ENCODE results near the gene PGLYRP1.

Gene PGLYRP1

DNA sequence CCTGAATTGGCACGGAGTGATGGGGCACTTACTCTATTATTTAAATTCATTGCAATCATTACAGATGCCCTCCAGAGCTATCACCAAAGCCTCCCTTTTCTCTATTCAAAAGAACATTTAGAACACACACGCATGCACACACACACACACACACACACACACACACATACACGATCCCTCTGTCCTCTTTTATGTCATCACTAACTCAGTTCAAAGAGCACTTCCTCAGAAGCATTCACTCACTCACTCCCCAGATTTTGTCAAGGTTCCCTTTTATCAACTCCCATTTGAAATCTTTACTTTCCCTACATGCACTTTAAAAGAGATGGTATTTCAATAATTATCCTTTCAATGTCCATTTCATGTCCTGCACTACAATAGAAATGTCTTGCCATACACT lies 40.3 kb upstream of the PGLYRP1 start:
- DNase-seq (ENCODE audit: low read depth), result no peak
- TF ChIP-seq, protein P1, sequence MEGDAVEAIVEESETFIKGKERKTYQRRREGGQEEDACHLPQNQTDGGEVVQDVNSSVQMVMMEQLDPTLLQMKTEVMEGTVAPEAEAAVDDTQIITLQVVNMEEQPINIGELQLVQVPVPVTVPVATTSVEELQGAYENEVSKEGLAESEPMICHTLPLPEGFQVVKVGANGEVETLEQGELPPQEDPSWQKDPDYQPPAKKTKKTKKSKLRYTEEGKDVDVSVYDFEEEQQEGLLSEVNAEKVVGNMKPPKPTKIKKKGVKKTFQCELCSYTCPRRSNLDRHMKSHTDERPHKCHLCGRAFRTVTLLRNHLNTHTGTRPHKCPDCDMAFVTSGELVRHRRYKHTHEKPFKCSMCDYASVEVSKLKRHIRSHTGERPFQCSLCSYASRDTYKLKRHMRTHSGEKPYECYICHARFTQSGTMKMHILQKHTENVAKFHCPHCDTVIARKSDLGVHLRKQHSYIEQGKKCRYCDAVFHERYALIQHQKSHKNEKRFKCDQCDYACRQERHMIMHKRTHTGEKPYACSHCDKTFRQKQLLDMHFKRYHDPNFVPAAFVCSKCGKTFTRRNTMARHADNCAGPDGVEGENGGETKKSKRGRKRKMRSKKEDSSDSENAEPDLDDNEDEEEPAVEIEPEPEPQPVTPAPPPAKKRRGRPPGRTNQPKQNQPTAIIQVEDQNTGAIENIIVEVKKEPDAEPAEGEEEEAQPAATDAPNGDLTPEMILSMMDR (IDR thresholded peaks at IDR 0.05; ENCODE audit: low read length, missing control alignments), result no peak
- H3K4me3 ChIP-seq (replicated peaks; ENCODE audit: low read depth, low read length), result no peak overlapping the region

DNA sequence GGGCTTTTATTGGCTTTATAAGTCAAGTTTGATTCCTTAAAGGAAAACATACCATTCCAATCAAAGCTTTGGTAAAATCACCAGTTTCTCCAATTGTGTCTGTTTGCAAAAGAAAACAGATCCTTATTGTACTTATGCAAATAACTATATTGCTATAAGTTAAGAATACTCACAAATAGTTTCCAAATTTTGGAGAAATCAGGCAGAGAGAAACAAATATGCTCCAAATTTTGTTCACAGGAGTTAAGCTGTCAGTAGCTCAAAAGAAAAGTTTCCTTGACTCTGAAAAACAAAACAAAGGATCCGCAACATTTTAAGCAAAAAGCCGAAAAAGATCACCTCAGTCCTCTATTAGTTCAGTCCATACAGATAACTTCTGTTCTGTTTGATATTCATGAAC lies 37.2 kb upstream of the PGLYRP1 start:
- no peak for DNase-seq (ENCODE audit: low read depth)
- TF ChIP-seq, protein P1 (IDR thresholded peaks at IDR 0.05; ENCODE audit: low read length, missing control alignments), result no peak
- no peak overlapping the region for H3K4me3 ChIP-seq (replicated peaks; ENCODE audit: low read depth, low read length)

DNA sequence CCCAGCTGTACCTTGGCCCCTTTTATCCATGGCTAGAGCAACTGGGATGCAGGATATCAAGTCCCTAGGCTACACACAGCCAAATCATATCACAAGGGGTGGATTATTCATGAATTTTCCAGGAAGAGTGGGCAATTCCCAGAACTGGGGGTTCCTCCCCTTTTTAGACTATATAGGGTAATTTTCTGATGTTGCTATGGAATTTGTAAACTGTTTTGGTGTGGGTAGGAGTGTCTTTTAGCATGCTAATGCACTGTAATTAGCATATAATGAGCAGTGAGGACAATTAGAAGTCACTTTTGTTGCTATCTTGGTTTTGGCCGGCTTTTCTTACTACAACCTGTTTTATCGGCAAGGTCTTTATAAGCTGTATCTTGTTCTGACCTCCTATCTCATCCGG lies 35.9 kb upstream of the PGLYRP1 start:
- DNase-seq (ENCODE audit: low read depth), result no peak
- TF ChIP-seq, protein P1 (IDR thresholded peaks at IDR 0.05; ENCODE audit: low read length, missing control alignments), result no peak
- no peak overlapping the region for H3K4me3 ChIP-seq (replicated peaks; ENCODE audit: low read depth, low read length)

DNA sequence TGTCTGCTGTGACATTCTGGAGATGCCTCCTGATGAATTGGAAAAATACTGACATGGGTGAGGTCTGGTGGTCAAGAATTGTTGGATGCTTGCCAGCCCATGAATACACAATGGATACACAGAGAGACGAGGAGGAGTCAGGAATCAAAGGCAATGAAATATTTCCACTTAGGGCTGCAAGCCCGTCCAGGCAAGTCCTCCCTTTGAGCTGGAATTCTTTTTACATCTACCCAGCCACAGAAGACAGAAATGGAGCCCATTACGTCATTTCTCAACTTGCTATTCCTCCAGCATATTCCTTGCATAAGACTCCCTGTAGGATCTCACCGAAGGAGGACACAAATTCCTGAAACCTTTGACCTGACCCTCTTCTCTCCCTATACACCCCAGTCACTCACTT lies 33.7 kb upstream of the PGLYRP1 start:
- H3K4me3 ChIP-seq (replicated peaks; ENCODE audit: low read depth, low read length), result no peak overlapping the region
- TF ChIP-seq, protein P1 (IDR thresholded peaks at IDR 0.05; ENCODE audit: low read length, missing control alignments), result no peak
- DNase-seq (ENCODE audit: low read depth), result no peak

DNA sequence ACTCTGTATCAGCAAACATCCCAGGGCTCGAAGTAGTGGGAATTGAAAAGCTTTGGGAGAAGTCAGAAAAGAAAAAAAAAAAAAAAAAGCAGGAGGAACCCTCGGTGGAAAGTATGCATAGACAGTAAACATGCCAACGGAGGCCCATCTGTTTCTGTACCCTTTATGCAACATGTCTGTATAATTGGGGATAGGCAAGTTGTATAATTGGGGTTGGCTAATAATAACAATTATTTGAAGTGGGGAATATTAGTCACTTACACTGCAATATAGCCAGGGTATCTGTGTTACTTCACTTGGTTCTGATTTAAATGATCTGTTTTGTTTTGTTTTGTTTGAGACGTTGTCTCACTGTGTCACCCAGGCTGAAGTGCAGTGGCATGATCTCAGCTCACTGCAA lies 30.0 kb upstream of the PGLYRP1 start:
- no peak overlapping the region for H3K4me3 ChIP-seq (replicated peaks; ENCODE audit: low read depth, low read length)
- DNase-seq (ENCODE audit: low read depth), result no peak
- TF ChIP-seq, protein P1 (IDR thresholded peaks at IDR 0.05; ENCODE audit: low read length, missing control alignments), result no peak

DNA sequence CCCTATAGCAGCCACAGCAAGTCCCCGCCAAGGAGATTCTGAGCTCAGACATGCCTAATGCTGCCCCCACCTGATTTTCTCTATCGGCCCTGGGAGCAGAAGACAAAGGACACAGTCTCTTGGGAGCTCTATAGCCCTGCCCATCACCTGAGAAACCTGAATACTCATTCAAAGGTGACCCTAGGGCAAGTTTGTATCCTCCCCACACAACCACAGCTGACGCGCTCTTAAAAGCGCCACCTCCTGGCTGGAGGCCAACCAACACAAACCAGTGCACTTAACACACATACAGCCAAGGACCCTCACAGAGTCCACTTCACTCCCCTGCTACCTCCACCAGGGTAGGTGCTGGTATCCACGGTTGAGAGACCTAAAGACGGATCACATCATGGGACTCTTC lies 26.7 kb upstream of the PGLYRP1 start:
- no peak for DNase-seq (ENCODE audit: low read depth)
- no peak overlapping the region for H3K4me3 ChIP-seq (replicated peaks; ENCODE audit: low read depth, low read length)
- TF ChIP-seq, protein P1 (IDR thresholded peaks at IDR 0.05; ENCODE audit: low read length, missing control alignments), result no peak

DNA sequence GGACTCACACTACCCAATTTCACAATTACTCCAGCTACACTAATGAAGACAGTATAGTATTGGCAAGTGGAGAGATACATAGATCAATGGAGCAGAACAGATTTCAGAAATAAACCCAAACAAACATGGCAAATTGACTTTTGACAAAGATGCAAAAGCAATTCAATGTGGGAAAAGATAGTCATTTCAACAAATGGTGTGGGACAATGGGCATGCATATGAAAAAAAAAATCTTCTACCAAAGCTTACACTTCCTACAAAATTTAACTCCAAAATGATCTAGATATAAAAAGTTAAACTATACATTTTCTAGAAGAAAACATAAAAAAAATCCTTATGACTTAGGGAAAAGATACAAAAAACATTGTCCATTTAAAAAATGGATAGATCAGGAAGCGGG lies 20.7 kb upstream of the PGLYRP1 start:
- no peak overlapping the region for H3K4me3 ChIP-seq (replicated peaks; ENCODE audit: low read depth, low read length)
- TF ChIP-seq, protein P1 (IDR thresholded peaks at IDR 0.05; ENCODE audit: low read length, missing control alignments), result no peak
- no peak for DNase-seq (ENCODE audit: low read depth)

Data from fibroblast of pulmonary artery (primary cell).